GM12878 (cell line): ENCODE data around the gene P3H3. TPM values are rescaled to one million over a fixed set of nuclear protein-coding genes. Genes with fewer than 3 reads are reported as not detected.
A peak's percentile ranks its signal among the peaks of the same experiment; 100 is the strongest.

Source experiments
- ETV6 ChIP-seq, 2 experiments: fragments of 450-650 bp in 1 of 2; IDR thresholded peaks in 1 of 2; conservative IDR thresholded peaks in 1 of 2; 2 replicates each; pipeline ENCODE4 v1.6.1; 2014; ENCODE audit warnings: antibody characterized with exemption in 1 of 2, borderline replicate concordance in 1 of 2, low read depth in 1 of 2, mild to moderate bottlenecking in 1 of 2, moderate library complexity in 1 of 2
- MEF2B ChIP-seq: fragments of 450-650 bp; IDR thresholded peaks from 2 replicates; pipeline ENCODE4 v1.6.1; 2018; ENCODE audit warnings: mild to moderate bottlenecking, moderate library complexity; ENCODE audit not compliant: partially characterized antibody, poor library complexity, severe bottlenecking
- NFYA ChIP-seq: IDR thresholded peaks from 2 replicates; pipeline ENCODE4 v1.6.1; 2011; ENCODE audit warnings: low read depth, mild to moderate bottlenecking, low read length, improper control_type of control experiment, borderline replicate concordance
- RUNX3 ChIP-seq: IDR thresholded peaks from 2 replicates; pipeline ENCODE4 v1.6.1; 2012; ENCODE audit warnings: low read length, inconsistent platforms
- SIN3A ChIP-seq: IDR thresholded peaks from 2 replicates; pipeline ENCODE4 v1.6.1; 2012; ENCODE audit warnings: low read depth, low read length, improper control_type of control experiment
- SMAD1 ChIP-seq: fragments of 450-650 bp; IDR thresholded peaks from 2 replicates; pipeline ENCODE4 v1.6.1; 2018; ENCODE audit warnings: mild to moderate bottlenecking, low read depth; ENCODE audit not compliant: partially characterized antibody
- polyA plus RNA-seq, 11 experiments: library from polyadenylated mRNA; depleted of rRNA in 4 of 11; unstranded in 6 of 11; stranded (reverse) in 5 of 11; fragments of >200 nt; fragmentation: Nextera tagmentation in 4 of 11; fragmentation: Illumina TruSeq in 1 of 11; extraction: Ambion mirVana in 4 of 11; extraction: Trizol in 1 of 11; gene quantifications; 1 replicate in 1 of 11; 2 replicates in 10 of 11; pipeline versions ENCODE4 v1.2.1 to v1.2.3, GENCODE V29; 2011 to 2016; ENCODE audit warnings: inconsistent platforms in 2 of 11, missing spikeins in 2 of 11, low read depth in 1 of 11
- total RNA-seq, 4 experiments: library from RNA; depleted of rRNA in 3 of 4; stranded (reverse); fragments of >200 nt in 3 of 4; fragmentation: Illumina TruSeq in 1 of 4; extraction: Trizol in 1 of 4; gene quantifications; 2 replicates each; pipeline versions ENCODE4 v1.2.1 to v1.2.3, GENCODE V29; 2013 to 2021
- TF ChIP-seq, protein P1 (sequence below): IDR thresholded peaks from 2 replicates; pipeline ENCODE4 v1.6.1; 2012; ENCODE audit warnings: improper control_type of control experiment, low read depth, low read length; ENCODE audit not compliant: insufficient replicate concordance

The P3H3 gene
- total and polyA plus RNA-seq, 10 of the 15 experiments (the other 5 are each of a cell fraction or from before 2014, with no cell fraction given): 0.03 to 0.21 (median 0.05) TPM; not detected in 7

DNA sequence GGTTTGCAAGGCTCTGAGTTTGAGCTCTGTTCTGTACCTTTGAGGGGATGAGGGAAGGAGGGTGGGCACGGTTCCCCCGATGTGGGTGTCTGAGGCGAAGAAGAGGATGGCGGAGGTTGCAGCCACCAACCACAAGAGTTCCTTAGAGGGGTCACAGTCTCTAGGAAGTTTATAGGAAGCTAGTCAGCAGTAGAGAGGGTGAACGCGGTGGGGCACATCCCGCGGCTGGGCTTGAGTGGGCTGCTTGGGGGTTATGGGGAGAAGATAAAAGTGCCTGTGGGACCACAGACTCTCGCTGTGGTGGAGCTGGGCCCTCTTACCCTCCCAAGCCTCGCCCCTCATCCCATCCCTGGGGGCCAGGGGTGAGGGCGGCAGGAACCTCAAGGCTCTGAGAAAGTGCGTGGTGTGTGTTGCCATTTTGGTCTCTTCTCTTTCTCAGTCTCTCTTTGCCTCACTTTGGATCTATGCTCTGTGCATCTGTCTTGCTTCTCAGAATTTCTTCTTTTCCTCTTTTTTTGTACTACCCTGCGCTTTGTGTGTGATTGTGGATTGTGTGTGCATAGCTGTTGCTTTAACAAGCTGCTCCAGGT lies 36.2 kb upstream of the P3H3 start (continued):
- TF ChIP-seq NFYA: no peak
- no peak for TF ChIP-seq SIN3A
- 0 out of 2 replicates have a peak, but pooled peaks have one; percentile 23 for TF ChIP-seq RUNX3
- TF ChIP-seq, protein P1, sequence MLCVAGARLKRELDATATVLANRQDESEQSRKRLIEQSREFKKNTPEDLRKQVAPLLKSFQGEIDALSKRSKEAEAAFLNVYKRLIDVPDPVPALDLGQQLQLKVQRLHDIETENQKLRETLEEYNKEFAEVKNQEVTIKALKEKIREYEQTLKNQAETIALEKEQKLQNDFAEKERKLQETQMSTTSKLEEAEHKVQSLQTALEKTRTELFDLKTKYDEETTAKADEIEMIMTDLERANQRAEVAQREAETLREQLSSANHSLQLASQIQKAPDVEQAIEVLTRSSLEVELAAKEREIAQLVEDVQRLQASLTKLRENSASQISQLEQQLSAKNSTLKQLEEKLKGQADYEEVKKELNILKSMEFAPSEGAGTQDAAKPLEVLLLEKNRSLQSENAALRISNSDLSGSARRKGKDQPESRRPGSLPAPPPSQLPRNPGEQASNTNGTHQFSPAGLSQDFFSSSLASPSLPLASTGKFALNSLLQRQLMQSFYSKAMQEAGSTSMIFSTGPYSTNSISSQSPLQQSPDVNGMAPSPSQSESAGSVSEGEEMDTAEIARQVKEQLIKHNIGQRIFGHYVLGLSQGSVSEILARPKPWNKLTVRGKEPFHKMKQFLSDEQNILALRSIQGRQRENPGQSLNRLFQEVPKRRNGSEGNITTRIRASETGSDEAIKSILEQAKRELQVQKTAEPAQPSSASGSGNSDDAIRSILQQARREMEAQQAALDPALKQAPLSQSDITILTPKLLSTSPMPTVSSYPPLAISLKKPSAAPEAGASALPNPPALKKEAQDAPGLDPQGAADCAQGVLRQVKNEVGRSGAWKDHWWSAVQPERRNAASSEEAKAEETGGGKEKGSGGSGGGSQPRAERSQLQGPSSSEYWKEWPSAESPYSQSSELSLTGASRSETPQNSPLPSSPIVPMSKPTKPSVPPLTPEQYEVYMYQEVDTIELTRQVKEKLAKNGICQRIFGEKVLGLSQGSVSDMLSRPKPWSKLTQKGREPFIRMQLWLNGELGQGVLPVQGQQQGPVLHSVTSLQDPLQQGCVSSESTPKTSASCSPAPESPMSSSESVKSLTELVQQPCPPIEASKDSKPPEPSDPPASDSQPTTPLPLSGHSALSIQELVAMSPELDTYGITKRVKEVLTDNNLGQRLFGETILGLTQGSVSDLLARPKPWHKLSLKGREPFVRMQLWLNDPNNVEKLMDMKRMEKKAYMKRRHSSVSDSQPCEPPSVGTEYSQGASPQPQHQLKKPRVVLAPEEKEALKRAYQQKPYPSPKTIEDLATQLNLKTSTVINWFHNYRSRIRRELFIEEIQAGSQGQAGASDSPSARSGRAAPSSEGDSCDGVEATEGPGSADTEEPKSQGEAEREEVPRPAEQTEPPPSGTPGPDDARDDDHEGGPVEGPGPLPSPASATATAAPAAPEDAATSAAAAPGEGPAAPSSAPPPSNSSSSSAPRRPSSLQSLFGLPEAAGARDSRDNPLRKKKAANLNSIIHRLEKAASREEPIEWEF: no peak
- TF ChIP-seq MEF2B: peak; percentile 12
- no peak for TF ChIP-seq SMAD1
- TF ChIP-seq ETV6 (conservative IDR thresholded peaks at IDR 0.05 in 1 of 2, IDR thresholded peaks at IDR 0.05 in 1 of 2; ENCODE audit: borderline replicate concordance in 1 of 2, low read depth in 1 of 2): no peak
- TF ChIP-seq, all 136 proteins: peak for 3
